ENCODE measurements around the gene CCNQ. TPM values are rescaled to one million over a fixed set of nuclear protein-coding genes. Genes with fewer than 3 reads are reported as not detected.
"Not testable (repeated sequence)": the region's sequence is repeated elsewhere in the genome, so short reads cannot be mapped to it uniquely, and the experiment has no call there.

Gene CCNQ
- total RNA-seq, 2 donors from 2014 or later: 33.8 to 55.9 TPM

- intact Hi-C loops (cut with DNase I): no loop called here
- no peak for DNase-seq (ENCODE audit: low spot score)
- Histone ChIP-seq H3K4me3 (no peak overlapping the region), H3K4me1 (replicated peaks) (no peaks in the 10 kb centered on the region), H3K36me3 (no peaks in the 10 kb centered on the region), H3K27me3 (replicated peaks; ENCODE audit: insufficient read depth) (no peaks in the 10 kb centered on the region), H3K9me3 (no peaks in the 10 kb centered on the region), H3K27ac (no peak overlapping the region)
- 86% methylated on average over 2 of the region's 2 CpGs for WGBS
- TF ChIP-seq POLR2AphosphoS5 (IDR thresholded peaks at IDR 0.05): no peak
Measured at GRCh38 chrX:153608376-153608775, 9.4 kb upstream of the CCNQ start.

GRCh38 chrX:153606503-153606902 lies 7.6 kb upstream of the CCNQ start:
- no peaks in the 10 kb centered on the region for H3K4me1 ChIP-seq (replicated peaks)
- intact Hi-C loops (cut with DNase I): no loop called here
- WGBS: 93% methylated on average over 23 of the region's 23 CpGs

GRCh38 chrX:153604666-153605380 lies 5.9 kb upstream of the CCNQ start:
- H3K36me3 ChIP-seq; H3K4me1 ChIP-seq (replicated peaks); H3K27ac ChIP-seq; DNase-seq (ENCODE audit: low spot score); H3K4me3 ChIP-seq; H3K27me3 ChIP-seq (replicated peaks; ENCODE audit: insufficient read depth); H3K9me3 ChIP-seq; intact Hi-C loops (cut with DNase I): not testable (repeated sequence)
- 91% methylated on average over 17 of the region's 18 CpGs for WGBS

More at GRCh38 chrX:153606503-153606902, 7.6 kb upstream of the CCNQ start:
- Histone ChIP-seq H3K4me3 (no peak overlapping the region), H3K27ac (no peak overlapping the region), H3K27me3 (replicated peaks; ENCODE audit: insufficient read depth) (no peaks in the 10 kb centered on the region), H3K36me3 (no peaks in the 10 kb centered on the region), H3K9me3 (no peaks in the 10 kb centered on the region)
- no peak for DNase-seq (ENCODE audit: low spot score)
- TF ChIP-seq CTCF (IDR thresholded peaks at IDR 0.05) (no peak), POLR2AphosphoS5 (IDR thresholded peaks at IDR 0.05) (no peak), POLR2A (IDR thresholded peaks at IDR 0.05) (no peak)

GRCh38 chrX:153603131-153603656 lies 4.3 kb upstream of the CCNQ start:
- no peak overlapping the region for H3K4me3 ChIP-seq
- TF ChIP-seq CTCF (IDR thresholded peaks at IDR 0.05) (no peak), POLR2AphosphoS5 (IDR thresholded peaks at IDR 0.05) (no peak), POLR2A (IDR thresholded peaks at IDR 0.05) (no peak)
- no peaks in the 10 kb centered on the region for H3K27me3 ChIP-seq (replicated peaks; ENCODE audit: insufficient read depth)
- intact Hi-C loops (cut with DNase I): no loop called here
- no peaks in the 10 kb centered on the region for H3K4me1 ChIP-seq (replicated peaks)
- WGBS: 90% methylated on average over 7 of the region's 17 CpGs
- no peak for DNase-seq (ENCODE audit: low spot score)
- H3K36me3 ChIP-seq: no peaks in the 10 kb centered on the region
- no peaks in the 10 kb centered on the region for H3K9me3 ChIP-seq
- H3K27ac ChIP-seq: no peak overlapping the region

- WGBS: 98% methylated on average over 3 of the region's 3 CpGs
- no peaks in the 10 kb centered on the region for H3K4me1 ChIP-seq (replicated peaks)
- no peak overlapping the region for H3K4me3 ChIP-seq
- no peak for DNase-seq (ENCODE audit: low spot score)
- intact Hi-C loops (cut with DNase I): no loop called here
- no peak overlapping the region for H3K27ac ChIP-seq
- H3K9me3 ChIP-seq: no peaks in the 10 kb centered on the region
- no peaks in the 10 kb centered on the region for H3K27me3 ChIP-seq (replicated peaks; ENCODE audit: insufficient read depth)
- TF ChIP-seq POLR2A (IDR thresholded peaks at IDR 0.05) (no peak), POLR2AphosphoS5 (IDR thresholded peaks at IDR 0.05) (no peak), CTCF (IDR thresholded peaks at IDR 0.05) (no peak)
- H3K36me3 ChIP-seq: no peaks in the 10 kb centered on the region
Measured at GRCh38 chrX:153602601-153603000, 3.7 kb upstream of the CCNQ start.
